Measurements from ENCODE around the gene TMEM171. TPM values are rescaled to one million over a fixed set of nuclear protein-coding genes. Genes with fewer than 3 reads are reported as not detected.

TMEM171 gene
- total RNA-seq, 1 donor from 2014 or later, result not detected

DNA sequence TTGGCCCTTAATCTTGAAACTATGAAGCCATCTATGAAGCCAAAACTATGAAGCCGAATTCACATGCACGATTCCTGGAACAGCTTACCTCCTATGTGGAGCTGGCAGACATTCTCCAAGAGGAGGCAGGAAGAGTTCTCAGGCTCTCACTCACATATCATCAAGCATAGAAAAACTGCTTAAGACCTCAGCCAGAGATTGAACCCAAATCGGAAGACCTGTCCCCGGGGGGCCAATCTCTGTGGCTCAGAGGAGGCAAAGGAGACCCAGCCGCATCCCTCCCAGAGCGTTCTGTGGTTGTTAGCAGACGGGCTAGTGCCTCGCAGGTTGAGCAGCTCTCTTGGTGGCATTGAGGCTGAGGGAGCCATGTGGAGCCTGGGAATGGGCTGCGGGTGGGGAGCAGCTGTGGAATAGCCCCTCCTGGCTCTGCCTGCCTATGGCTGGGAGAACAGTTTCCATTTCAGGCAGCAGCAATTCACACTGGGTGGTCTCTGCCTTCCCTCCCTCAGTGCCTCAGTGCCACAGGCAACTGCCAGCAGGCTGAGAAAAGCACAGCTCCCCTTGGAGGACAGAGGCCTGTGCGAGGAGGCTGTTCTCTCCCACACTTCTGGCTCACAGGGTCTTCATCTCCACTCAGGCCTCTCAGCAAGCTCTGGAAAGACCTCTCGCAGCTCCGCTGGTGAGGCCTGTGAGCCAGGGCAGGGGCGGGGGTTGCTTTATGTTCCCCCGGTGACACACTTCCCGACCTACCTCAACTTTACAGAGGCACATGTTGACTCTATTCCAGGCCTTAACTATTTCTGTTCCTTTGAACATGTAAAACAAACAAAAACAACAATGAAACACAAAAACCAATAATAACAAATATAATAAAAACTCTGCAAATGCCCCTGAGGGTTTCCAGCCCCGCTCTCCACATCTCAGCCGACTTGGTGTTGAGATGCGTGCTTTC, 35.2 kb downstream of the TMEM171 start:
- H3K4me3 ChIP-seq, result no peak overlapping the region
- H3K4me1 Mint-ChIP-seq, result peaks cover 13% of the 10 kb centered on the region
- no peaks in the 10 kb centered on the region for H3K27me3 ChIP-seq
- H4K20me1 ChIP-seq (ENCODE audit: low read depth), result no peaks in the 10 kb centered on the region
- no peak overlapping the region for H3K9ac ChIP-seq
- H3K27ac ChIP-seq, result no peak overlapping the region
- no peaks in the 10 kb centered on the region for H3K9me3 Mint-ChIP-seq
- no peaks in the 10 kb centered on the region for H3K9me3 ChIP-seq (ENCODE audit: low read depth)
- H3K4me3 Mint-ChIP-seq, result no peak overlapping the region
- H3K36me3 Mint-ChIP-seq, result no peaks in the 10 kb centered on the region
- H3K27me3 Mint-ChIP-seq (ENCODE audit: insufficient read depth, low read depth), result peaks cover 2% of the 10 kb centered on the region
- H3K36me3 ChIP-seq, result no peaks in the 10 kb centered on the region
- no peak overlapping the region for H3K4me2 ChIP-seq
- no peak overlapping the region for H2AFZ ChIP-seq (replicated peaks)
- no peaks in the 10 kb centered on the region for H3K4me1 ChIP-seq
- peak; percentile 15 for DNase-seq (ENCODE audit: low spot score)
- no peaks in the 10 kb centered on the region for H3F3A ChIP-seq (ENCODE audit: low read depth)
- H3K79me2 ChIP-seq (ENCODE audit: low read depth), result no peaks in the 10 kb centered on the region
- H3K27ac Mint-ChIP-seq, result no peak overlapping the region
- TF ChIP-seq EZH2 (IDR thresholded peaks at IDR 0.05) (no peak), EZH2phosphoT487 (IDR thresholded peaks at IDR 0.05) (no peak)
- TF ChIP-seq, protein P1, sequence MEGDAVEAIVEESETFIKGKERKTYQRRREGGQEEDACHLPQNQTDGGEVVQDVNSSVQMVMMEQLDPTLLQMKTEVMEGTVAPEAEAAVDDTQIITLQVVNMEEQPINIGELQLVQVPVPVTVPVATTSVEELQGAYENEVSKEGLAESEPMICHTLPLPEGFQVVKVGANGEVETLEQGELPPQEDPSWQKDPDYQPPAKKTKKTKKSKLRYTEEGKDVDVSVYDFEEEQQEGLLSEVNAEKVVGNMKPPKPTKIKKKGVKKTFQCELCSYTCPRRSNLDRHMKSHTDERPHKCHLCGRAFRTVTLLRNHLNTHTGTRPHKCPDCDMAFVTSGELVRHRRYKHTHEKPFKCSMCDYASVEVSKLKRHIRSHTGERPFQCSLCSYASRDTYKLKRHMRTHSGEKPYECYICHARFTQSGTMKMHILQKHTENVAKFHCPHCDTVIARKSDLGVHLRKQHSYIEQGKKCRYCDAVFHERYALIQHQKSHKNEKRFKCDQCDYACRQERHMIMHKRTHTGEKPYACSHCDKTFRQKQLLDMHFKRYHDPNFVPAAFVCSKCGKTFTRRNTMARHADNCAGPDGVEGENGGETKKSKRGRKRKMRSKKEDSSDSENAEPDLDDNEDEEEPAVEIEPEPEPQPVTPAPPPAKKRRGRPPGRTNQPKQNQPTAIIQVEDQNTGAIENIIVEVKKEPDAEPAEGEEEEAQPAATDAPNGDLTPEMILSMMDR (IDR thresholded peaks at IDR 0.05), result no peak

DNA sequence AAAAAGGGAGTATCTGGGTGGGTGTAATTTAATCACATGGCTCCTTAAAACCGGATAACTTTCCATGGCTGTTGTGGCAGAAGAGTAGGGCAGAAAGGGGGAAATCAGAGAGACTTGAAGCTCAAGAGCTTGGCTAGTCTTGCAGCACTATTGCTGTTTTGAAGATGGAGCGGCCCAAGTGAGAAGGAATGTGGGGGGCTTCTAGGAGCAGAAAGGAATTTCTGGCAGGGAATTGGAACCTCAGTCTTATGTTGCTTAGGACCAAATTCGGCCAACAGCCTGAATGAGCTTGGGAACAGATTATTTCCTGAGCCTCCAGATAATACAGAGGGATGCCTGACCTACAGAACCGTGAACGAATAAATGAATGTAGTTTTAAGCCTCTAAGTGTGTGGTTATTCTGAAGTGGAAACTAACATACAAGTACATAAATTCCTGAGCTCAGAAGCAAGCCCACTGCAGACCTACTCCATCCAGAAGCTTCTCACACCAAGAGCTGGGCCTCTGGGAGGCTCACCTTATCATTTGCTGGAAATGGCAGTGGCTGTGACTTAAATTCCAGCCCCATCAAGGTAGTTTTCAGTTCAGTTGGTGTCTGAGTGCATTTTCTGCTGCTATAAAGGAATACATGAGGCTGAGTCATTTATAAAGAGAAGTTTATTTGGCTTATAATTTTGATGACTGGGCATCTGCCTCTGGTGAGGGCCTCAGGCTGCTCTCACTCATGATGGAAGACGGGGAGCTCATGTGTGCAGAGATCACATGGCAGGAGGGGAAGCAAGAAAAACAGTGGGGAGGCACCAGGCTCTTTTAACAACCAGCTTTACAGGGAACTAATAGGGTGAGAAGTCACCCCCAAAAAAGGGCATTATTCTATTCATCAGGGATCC, 37.3 kb downstream of the TMEM171 start:
- Mint-ChIP-seq H3K27ac (no peak overlapping the region), H3K4me3 (no peak overlapping the region), H3K4me1 (peaks cover 13% of the 10 kb centered on the region), H3K27me3 (ENCODE audit: insufficient read depth, low read depth) (no peaks in the 10 kb centered on the region), H3K36me3 (no peaks in the 10 kb centered on the region), H3K9me3 (no peaks in the 10 kb centered on the region)
- H3K4me2 ChIP-seq, result no peak overlapping the region
- H3K79me2 ChIP-seq (ENCODE audit: low read depth), result no peaks in the 10 kb centered on the region
- H3K27me3 ChIP-seq, result no peaks in the 10 kb centered on the region
- peak; percentile 21 for DNase-seq (ENCODE audit: low spot score)
- TF ChIP-seq EZH2phosphoT487 (IDR thresholded peaks at IDR 0.05) (no peak), EZH2 (IDR thresholded peaks at IDR 0.05) (no peak)
- TF ChIP-seq, protein P1 (IDR thresholded peaks at IDR 0.05), result no peak
- no peak overlapping the region for H3K27ac ChIP-seq
- H3K4me3 ChIP-seq, result no peak overlapping the region
- H3F3A ChIP-seq (ENCODE audit: low read depth), result no peaks in the 10 kb centered on the region
- H3K9ac ChIP-seq, result no peak overlapping the region
- H3K9me3 ChIP-seq (ENCODE audit: low read depth), result no peaks in the 10 kb centered on the region
- H3K4me1 ChIP-seq, result no peaks in the 10 kb centered on the region
- no peaks in the 10 kb centered on the region for H4K20me1 ChIP-seq (ENCODE audit: low read depth)
- no peaks in the 10 kb centered on the region for H3K36me3 ChIP-seq
- no peak overlapping the region for H2AFZ ChIP-seq (replicated peaks)

DNA sequence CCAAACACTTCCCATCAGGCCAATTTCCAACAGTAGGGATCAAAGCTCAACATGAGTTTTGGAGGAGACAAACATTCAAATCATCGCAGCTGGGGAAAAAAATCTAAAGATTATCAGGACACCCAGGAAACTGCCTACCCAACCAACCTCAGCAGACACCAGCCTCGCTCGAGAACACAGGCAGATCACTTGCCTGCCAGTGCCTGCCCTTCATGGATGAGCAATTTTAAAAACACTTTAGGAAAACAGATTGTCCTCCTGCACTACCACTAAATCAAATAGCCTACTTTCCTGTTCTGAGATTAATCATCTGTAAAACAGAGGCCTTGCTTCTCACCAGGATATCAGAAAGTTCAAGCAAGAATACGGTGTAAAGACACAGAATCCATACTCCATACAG, 37.9 kb downstream of the TMEM171 start:
- H3K9me3 Mint-ChIP-seq, result no peaks in the 10 kb centered on the region
- H3K36me3 ChIP-seq, result no peaks in the 10 kb centered on the region
- H3K4me1 ChIP-seq, result no peaks in the 10 kb centered on the region
- no peaks in the 10 kb centered on the region for H3K9me3 ChIP-seq (ENCODE audit: low read depth)
- H4K20me1 ChIP-seq (ENCODE audit: low read depth), result no peaks in the 10 kb centered on the region
- peaks cover 13% of the 10 kb centered on the region for H3K4me1 Mint-ChIP-seq
- no peak for DNase-seq (ENCODE audit: low spot score)
- H3F3A ChIP-seq (ENCODE audit: low read depth), result no peaks in the 10 kb centered on the region
- no peaks in the 10 kb centered on the region for H3K79me2 ChIP-seq (ENCODE audit: low read depth)
- H2AFZ ChIP-seq (replicated peaks), result no peak overlapping the region
- TF ChIP-seq, protein P1 (IDR thresholded peaks at IDR 0.05), result no peak
- TF ChIP-seq EZH2 (IDR thresholded peaks at IDR 0.05) (no peak), EZH2phosphoT487 (IDR thresholded peaks at IDR 0.05) (no peak)
- H3K27me3 ChIP-seq, result no peaks in the 10 kb centered on the region
- no peak overlapping the region for H3K27ac ChIP-seq
- no peaks in the 10 kb centered on the region for H3K36me3 Mint-ChIP-seq
- no peak overlapping the region for H3K4me3 Mint-ChIP-seq
- H3K9ac ChIP-seq, result no peak overlapping the region
- H3K4me3 ChIP-seq, result no peak overlapping the region
- no peak overlapping the region for H3K4me2 ChIP-seq
- H3K27me3 Mint-ChIP-seq (ENCODE audit: insufficient read depth, low read depth), result no peaks in the 10 kb centered on the region
- H3K27ac Mint-ChIP-seq, result no peak overlapping the region

Measured in neural progenitor cell (in vitro differentiated cells).